ENCODE results near the gene FCHSD2.

GRCh38 chr11:72828692-72829101 is 313.4 kb downstream of the FCHSD2 start:
- TF ChIP-seq TAF1 (IDR thresholded peaks at IDR 0.05; ENCODE audit: borderline replicate concordance, insufficient read depth, low read length) (no peak), POLR2AphosphoS5 (IDR thresholded peaks at IDR 0.05; ENCODE audit: low read depth, low read length) (no peak), SIN3A (IDR thresholded peaks at IDR 0.05; ENCODE audit: borderline replicate concordance, insufficient read depth, low read length) (no peak), REST (IDR thresholded peaks at IDR 0.05; ENCODE audit: insufficient read depth in 1 of 2, low read depth in 2 of 2, low read length in 2 of 2) (no peak)

Measured in PFSK-1 (cell line).